Panc1 (cell line): ENCODE data around the gene ALKBH6. TPM values are rescaled to one million over a fixed set of nuclear protein-coding genes. Genes with fewer than 3 reads are reported as not detected.

Experiments
- ATAC-seq: fragments of 200-7000 bp; cut with Tn5 transposase; 2 replicates; pipeline ENCODE4 v1.9.1; 2020; ENCODE audit warnings: mild to moderate bottlenecking, moderate library complexity
- BruUV-seq: library from RNA; stranded (reverse); fragments of 400-500 nt; replicated peaks from 2 replicates; lab custom pipeline; 2021; lab: Mats Ljungman, UMichigan
- CTCF ChIA-PET: fragments of 300-600 bp; sonication (Branson Sonifier 250); formaldehyde crosslinking; loops from one replicate; lab custom pipeline; 2022; ENCODE audit warnings: antibody characterized with exemption; lab: Charles Lee
- POLR2A ChIA-PET: fragments of 300-600 bp; sonication (Branson Sonifier 250); formaldehyde crosslinking; loops from one replicate; lab custom pipeline; 2022; ENCODE audit warnings: antibody characterized with exemption; lab: Charles Lee
- DNase-seq: peaks from one replicate; pipeline ENCODE4 v3.0.0-alpha.2; 2010; ENCODE audit warnings: low read depth, low spot score
- H3K27ac ChIP-seq: 2 replicates; pipeline ENCODE4 v1.5.1; 2011; ENCODE audit warnings: mild to moderate bottlenecking, low read length, inconsistent platforms
- H3K27me3 ChIP-seq: fragments of 200-500 bp; sonication (Bioruptor generic); 2 replicates; pipeline ENCODE4 v1.6.0; 2014; ENCODE audit warnings: low read length, inconsistent platforms; ENCODE audit not compliant: control insufficient read depth, insufficient read depth
- H3K36me3 ChIP-seq: fragments of 200-500 bp; sonication (Bioruptor generic); 2 replicates; pipeline ENCODE4 v1.5.1; 2014; ENCODE audit warnings: inconsistent platforms, mild to moderate bottlenecking, low read length, moderate library complexity; ENCODE audit not compliant: control insufficient read depth, insufficient read depth
- H3K4me1 ChIP-seq: 2 replicates; pipeline ENCODE4 v1.5.1; 2011; ENCODE audit warnings: inconsistent platforms, mild to moderate bottlenecking, low read length, moderate library complexity; ENCODE audit not compliant: control insufficient read depth, insufficient read depth
- H3K4me3 ChIP-seq, 2 experiments: 2 replicates each; pipeline ENCODE4 v1.5.1; 2011 to 2012; ENCODE audit warnings: low read depth in 2 of 2, low read length in 2 of 2, mild to moderate bottlenecking in 2 of 2, inconsistent platforms in 1 of 2, moderate library complexity in 1 of 2
- H3K9me3 ChIP-seq: fragments of 200-500 bp; sonication (Bioruptor generic); 2 replicates; pipeline ENCODE4 v1.5.1; 2014; ENCODE audit warnings: low read depth, mild to moderate bottlenecking, inconsistent platforms, low read length, moderate library complexity; ENCODE audit not compliant: control insufficient read depth, insufficient read depth
- POLR2AphosphoS5 ChIP-seq: IDR thresholded peaks from 2 replicates; pipeline ENCODE4 v1.6.1; 2012; ENCODE audit warnings: mild to moderate bottlenecking, low read depth, low read length, moderate library complexity
- REST ChIP-seq, 2 experiments: IDR thresholded peaks; 2 replicates each; pipeline ENCODE4 v1.6.1; 2011 to 2012; ENCODE audit warnings: low read depth in 2 of 2, control low read depth in 1 of 2, low read length in 1 of 2, mild to moderate bottlenecking in 1 of 2, moderate library complexity in 1 of 2; ENCODE audit not compliant: insufficient read depth in 1 of 2
- SIN3A ChIP-seq: IDR thresholded peaks from 2 replicates; pipeline ENCODE4 v1.6.1; 2012; ENCODE audit warnings: low read depth, mild to moderate bottlenecking, low read length, moderate library complexity, borderline replicate concordance; ENCODE audit not compliant: insufficient read depth
- TCF7L2 ChIP-seq: IDR thresholded peaks from 2 replicates; pipeline ENCODE4 v1.6.1; 2011; ENCODE audit warnings: mild to moderate bottlenecking, low read depth, low read length, inconsistent platforms
- in situ Hi-C: cut with HindIII; loops from 2 replicates; pipeline ENCODE4 v1.10.0; 2016; ENCODE audit warnings: low sequenced_read_pairs, low pct_unique_long_range_greater_than_20kb
- intact Hi-C: fragments of 100-400 bp; cut with micrococcal nuclease; formaldehyde crosslinking; loops from one replicate; pipeline ENCODE4 v1.10.0; 2022; ENCODE audit not compliant: unreplicated experiment
- total RNA-seq: library from RNA; stranded (reverse); gene quantifications from one replicate; pipeline ENCODE4 v1.2.1, GENCODE V29; 2021; ENCODE audit not compliant: unreplicated experiment
- TF ChIP-seq, protein P1 (sequence below): fragments of 450-650 bp; IDR thresholded peaks from 2 replicates; pipeline ENCODE4 v1.5.1; 2017; ENCODE audit warnings: mild to moderate bottlenecking

ALKBH6 gene
- total RNA-seq, 1 experiment from 2014 or later, result 44.8 TPM

DNA sequence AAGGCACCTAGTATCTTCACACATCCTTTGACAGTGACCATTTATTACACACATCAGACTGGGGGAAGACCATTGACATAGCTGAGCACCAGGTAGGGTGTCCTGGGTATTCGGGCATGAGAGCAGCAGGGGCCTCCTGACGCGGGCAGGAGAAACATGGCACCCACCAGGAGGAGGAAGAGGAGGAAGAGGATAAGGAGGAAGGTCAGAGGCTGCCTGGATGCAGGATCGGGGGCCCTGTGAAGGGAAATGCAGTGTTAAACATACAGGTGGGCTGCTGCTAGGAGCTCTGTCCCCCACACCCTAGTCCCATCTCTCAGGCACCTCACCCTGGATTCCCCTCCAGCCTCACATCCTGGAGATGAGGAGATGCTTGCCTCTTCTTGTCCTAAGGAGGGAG, 10.7 kb downstream of the ALKBH6 start:
- no peaks in the 10 kb centered on the region for H3K36me3 ChIP-seq
- H3K27me3 ChIP-seq, result no peaks in the 10 kb centered on the region
- no TSS peak for BruUV-seq
- ChIA-PET CTCF (no interaction called here), POLR2A (no interaction called here)
- no peak for DNase-seq
- no peak overlapping the region for H3K4me3 ChIP-seq
- ATAC-seq, result no peak
- no peak overlapping the region for H3K27ac ChIP-seq
- intact Hi-C loops, result no loop called here
- in situ Hi-C loops, result no loop called here
- H3K4me1 ChIP-seq, result no peaks in the 10 kb centered on the region; the same call in 1 of the 2 replicates
- TF ChIP-seq TCF7L2 (no peak), POLR2AphosphoS5 (no peak), SIN3A (no peak), REST (IDR thresholded peaks at IDR 0.05; ENCODE audit: insufficient read depth in 1 of 2, low read depth in 2 of 2, low read length in 1 of 2) (no peak)
- TF ChIP-seq, protein P1, sequence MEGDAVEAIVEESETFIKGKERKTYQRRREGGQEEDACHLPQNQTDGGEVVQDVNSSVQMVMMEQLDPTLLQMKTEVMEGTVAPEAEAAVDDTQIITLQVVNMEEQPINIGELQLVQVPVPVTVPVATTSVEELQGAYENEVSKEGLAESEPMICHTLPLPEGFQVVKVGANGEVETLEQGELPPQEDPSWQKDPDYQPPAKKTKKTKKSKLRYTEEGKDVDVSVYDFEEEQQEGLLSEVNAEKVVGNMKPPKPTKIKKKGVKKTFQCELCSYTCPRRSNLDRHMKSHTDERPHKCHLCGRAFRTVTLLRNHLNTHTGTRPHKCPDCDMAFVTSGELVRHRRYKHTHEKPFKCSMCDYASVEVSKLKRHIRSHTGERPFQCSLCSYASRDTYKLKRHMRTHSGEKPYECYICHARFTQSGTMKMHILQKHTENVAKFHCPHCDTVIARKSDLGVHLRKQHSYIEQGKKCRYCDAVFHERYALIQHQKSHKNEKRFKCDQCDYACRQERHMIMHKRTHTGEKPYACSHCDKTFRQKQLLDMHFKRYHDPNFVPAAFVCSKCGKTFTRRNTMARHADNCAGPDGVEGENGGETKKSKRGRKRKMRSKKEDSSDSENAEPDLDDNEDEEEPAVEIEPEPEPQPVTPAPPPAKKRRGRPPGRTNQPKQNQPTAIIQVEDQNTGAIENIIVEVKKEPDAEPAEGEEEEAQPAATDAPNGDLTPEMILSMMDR, result no peak
- H3K9me3 ChIP-seq, result no peaks in the 10 kb centered on the region

DNA sequence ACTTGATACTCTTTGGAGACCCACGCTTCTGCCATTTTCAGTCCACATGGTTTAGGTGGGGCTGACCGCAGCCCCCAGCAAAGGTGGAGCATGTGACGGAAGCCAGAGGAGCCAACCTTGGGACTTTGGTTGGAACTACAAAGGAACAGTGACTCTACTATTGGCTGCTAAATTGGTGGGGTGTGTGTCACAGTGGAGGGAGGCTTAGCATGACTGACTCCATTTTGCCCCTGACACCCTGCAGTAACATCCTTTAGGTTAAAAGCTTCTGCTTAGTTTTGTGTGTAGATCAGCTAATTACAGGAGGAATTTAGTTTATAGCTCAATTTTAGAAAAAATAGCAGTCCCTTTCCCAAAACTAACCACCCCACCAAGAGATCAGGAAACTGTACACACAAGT, 12.4 kb downstream of the ALKBH6 start:
- Histone ChIP-seq H3K4me3 (no peak overlapping the region), H3K36me3 (no peaks in the 10 kb centered on the region), H3K9me3 (no peaks in the 10 kb centered on the region), H3K27me3 (no peaks in the 10 kb centered on the region), H3K27ac (no peak overlapping the region), H3K4me1 (peaks cover 2% of the 10 kb centered on the region)
- in situ Hi-C loops (no loop called here), intact Hi-C loops (loop anchor here (1.0 kb wide), 1 partner anchor 17 kb away; no protein-coding TSS in a partner anchor)
- CTCF ChIA-PET, result interaction anchor here (0.6 kb wide), 1 partner anchor 117 kb away, joined by 9 read pairs; no protein-coding TSS in a partner anchor
- POLR2A ChIA-PET, result no interaction called here
- no peak for DNase-seq
- no peak for ATAC-seq
- BruUV-seq, result no TSS peak
- no peak for TF ChIP-seq REST (IDR thresholded peaks at IDR 0.05; ENCODE audit: insufficient read depth in 1 of 2, low read depth in 2 of 2, low read length in 1 of 2)
- no peak for TF ChIP-seq POLR2AphosphoS5
- TF ChIP-seq TCF7L2, result no peak
- no peak for TF ChIP-seq SIN3A
- TF ChIP-seq, protein P1, result no peak
